Endothelial cell of umbilical vein (primary cell): ENCODE data around the gene PAQR7. TPM values are rescaled to one million over a fixed set of nuclear protein-coding genes. Genes with fewer than 3 reads are reported as not detected.

Experiments used
- BruUV-seq: library from RNA; stranded (reverse); fragments of 400-500 nt; replicated peaks from 2 replicates; lab custom pipeline; 2021; lab: Mats Ljungman, UMichigan
- CTCF ChIA-PET: fragments of 300-600, 350-600 bp; sonication (Branson Sonifier 250); formaldehyde crosslinking; loops from one replicate; lab custom pipeline; 2021; ENCODE audit warnings: antibody characterized with exemption, inconsistent platforms; lab: Charles Lee
- POLR2A ChIA-PET: fragments of 300-600, 350-600 bp; sonication (Branson Sonifier 250); formaldehyde crosslinking; loops from one replicate; lab custom pipeline; 2021; ENCODE audit warnings: antibody characterized with exemption, inconsistent platforms; lab: Charles Lee
- DNase-seq: peaks from one replicate; pipeline ENCODE4 v3.0.0-alpha.2; 2011; ENCODE audit warnings: low read depth, low spot score
- FAIRE-seq: peaks from 2 replicates; lab custom pipeline; 2011; peaks lifted over from hg19 to GRCh38; lab: Jason Lieb, UNC
- H2AFZ ChIP-seq: 2 replicates; pipeline ENCODE4 v1.6.0; 2012; ENCODE audit warnings: low read depth, low read length, control low read depth, inconsistent platforms
- H3K27ac ChIP-seq: 2 replicates; pipeline ENCODE4 v1.5.1; 2011; ENCODE audit warnings: low read depth, mild to moderate bottlenecking, control low read depth, low read length, moderate library complexity; ENCODE audit not compliant: insufficient read depth
- H3K27me3 ChIP-seq, 2 experiments: 2 replicates each; pipeline versions ENCODE4 v1.6.0 to v1.6.1; 2011; ENCODE audit warnings: low read length in 2 of 2, mixed read lengths in 1 of 2; ENCODE audit not compliant: control insufficient read depth in 2 of 2, insufficient read depth in 2 of 2
- H3K36me3 ChIP-seq, 2 experiments: 2 replicates in 1 of 2; 3 replicates in 1 of 2; pipeline ENCODE4 v1.5.1; 2011; ENCODE audit warnings: low read length in 2 of 2, mild to moderate bottlenecking in 1 of 2, moderate library complexity in 1 of 2; ENCODE audit not compliant: control insufficient read depth in 2 of 2, insufficient read depth in 2 of 2; ENCODE audit errors: extremely low read depth in 1 of 2
- H3K4me1 ChIP-seq: 3 replicates; pipeline ENCODE4 v1.5.1; 2011; ENCODE audit warnings: mild to moderate bottlenecking, low read length; ENCODE audit not compliant: control insufficient read depth, insufficient read depth; ENCODE audit errors: extremely low read depth
- H3K4me2 ChIP-seq: 2 replicates; pipeline ENCODE4 v1.6.1; 2011; ENCODE audit warnings: low read length, control low read depth, mixed read lengths; ENCODE audit not compliant: insufficient read depth
- H3K4me3 ChIP-seq, 3 experiments: fragments of 200-600 bp in 1 of 3; sonication (generic), shearing (Covaris generic) in 1 of 3; replicated peaks in 1 of 3; 2 replicates each; pipeline ENCODE4 v1.5.1; 2011 to 2016; ENCODE audit warnings: control low read depth in 3 of 3, low read length in 3 of 3, mild to moderate bottlenecking in 2 of 3, inconsistent platforms in 1 of 3, low read depth in 1 of 3, moderate library complexity in 1 of 3; ENCODE audit not compliant: insufficient read depth in 1 of 3
- H3K79me2 ChIP-seq: 2 replicates; pipeline ENCODE4 v1.6.0; 2012; ENCODE audit warnings: low read length, inconsistent platforms; ENCODE audit not compliant: control insufficient read depth, insufficient read depth
- H3K9ac ChIP-seq: replicated peaks from 2 replicates; pipeline ENCODE3; 2011; ENCODE audit warnings: low read length, control low read depth; ENCODE audit not compliant: insufficient read depth; ENCODE audit errors: extremely low read depth
- H3K9me1 ChIP-seq: replicated peaks from 3 replicates; pipeline ENCODE4 v1.6.0; 2011; ENCODE audit warnings: mild to moderate bottlenecking, low read length; ENCODE audit not compliant: control insufficient read depth, insufficient read depth; ENCODE audit errors: extremely low read depth
- H3K9me3 ChIP-seq: replicated peaks from 2 replicates; pipeline ENCODE4 v1.5.1; 2012; ENCODE audit warnings: low read length, inconsistent platforms; ENCODE audit not compliant: control insufficient read depth, insufficient read depth
- H4K20me1 ChIP-seq: replicated peaks from 2 replicates; pipeline ENCODE3; 2011; ENCODE audit warnings: mild to moderate bottlenecking, low read length; ENCODE audit not compliant: control insufficient read depth, insufficient read depth; ENCODE audit errors: extremely low read depth
- EZH2 ChIP-seq: IDR thresholded peaks from 2 replicates; pipeline ENCODE4 v1.6.1; 2012; ENCODE audit warnings: borderline replicate concordance, low read depth, mild to moderate bottlenecking, moderate library complexity, low read length, inconsistent platforms; ENCODE audit not compliant: severe bottlenecking
- FOS ChIP-seq: IDR thresholded peaks from 2 replicates; pipeline ENCODE4 v1.6.1; 2011; ENCODE audit warnings: mild to moderate bottlenecking, low read length, moderate library complexity, borderline replicate concordance; ENCODE audit not compliant: insufficient read depth
- JUN ChIP-seq: IDR thresholded peaks from 2 replicates; pipeline ENCODE4 v1.6.1; 2011; ENCODE audit warnings: borderline replicate concordance, low read depth; ENCODE audit not compliant: insufficient read length, insufficient read depth
- MYC ChIP-seq: IDR thresholded peaks from one replicate; pipeline ENCODE4 v1.6.1; 2011; ENCODE audit warnings: mild to moderate bottlenecking, low read depth, low read length
- dilution Hi-C: fragments of 300-500 bp; cut with MboI; formaldehyde crosslinking; loops from one replicate; pipeline ENCODE4 v1.15.0; 2019; ENCODE audit warnings: low sequenced_read_pairs; ENCODE audit not compliant: extremely low pct_ligation_motif_present
- intact Hi-C: fragments of 100-400 bp; cut with micrococcal nuclease; formaldehyde crosslinking; loops from one replicate; pipeline ENCODE4 v1.10.0; 2022
- polyA plus RNA-seq, 4 experiments: library from polyadenylated mRNA; depleted of rRNA in 3 of 4; stranded (reverse) in 3 of 4; unstranded in 1 of 4; fragments of >200 nt; gene quantifications; 2 replicates each; pipeline versions ENCODE4 v1.2.1 to v1.2.3, GENCODE V29; 2011 to 2012; ENCODE audit warnings: missing spikeins in 1 of 4
- total RNA-seq: library from RNA; stranded (reverse); gene quantifications from 2 replicates; pipeline ENCODE4 v1.2.3, GENCODE V29; 2021
- TF ChIP-seq, protein P1 (sequence below), 2 donors: IDR thresholded peaks; 1 replicate in 1 of 2; 2 replicates in 1 of 2; pipeline ENCODE4 v1.5.1; 2011; ENCODE audit warnings: low read length in 2 of 2, mild to moderate bottlenecking in 2 of 2, moderate library complexity in 2 of 2, control low read depth in 1 of 2, inconsistent platforms in 1 of 2, low read depth in 1 of 2; ENCODE audit not compliant: insufficient read depth in 1 of 2; ENCODE audit errors: extremely low read depth in 1 of 2
- TF ChIP-seq, protein P2 (sequence below): IDR thresholded peaks from 2 replicates; pipeline ENCODE4 v1.6.1; 2011; ENCODE audit not compliant: insufficient read depth, insufficient read length

Gene PAQR7
- total and polyA plus RNA-seq, 2 donors (not counting 3 experiments of a cell fraction or from before 2014, with no cell fraction given): 8.4 to 10.8 TPM

DNA sequence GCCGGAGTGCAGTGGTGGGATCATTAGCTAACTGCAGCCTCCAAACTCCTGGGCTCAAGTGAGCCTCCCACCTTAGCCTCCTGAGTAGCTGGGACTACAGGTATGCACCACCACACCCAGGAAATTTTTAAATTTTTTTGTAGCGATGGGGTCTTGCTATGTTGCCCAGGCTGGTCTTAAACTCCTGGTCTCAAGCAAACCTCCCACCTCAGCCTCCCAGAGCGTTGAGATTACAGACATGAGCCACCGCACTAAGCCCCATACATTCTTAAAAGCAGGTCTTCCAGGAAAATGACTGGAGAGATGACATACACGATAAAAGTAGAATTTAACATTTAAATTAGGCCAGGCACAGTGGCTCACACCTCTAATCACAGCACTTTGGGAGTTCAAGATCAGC is 42.4 kb downstream of the PAQR7 start:
- no peak for DNase-seq
- FAIRE-seq: no peak
- dilution Hi-C loops: no loop called here
- no peaks in the 10 kb centered on the region for H3K9me3 ChIP-seq
- H3K36me3 ChIP-seq: peaks cover 15 to 19% of the 10 kb centered on the region in 2 experiments
- intact Hi-C loops: no loop called here
- TF ChIP-seq JUN (no peak), FOS (no peak), MYC (no peak), EZH2 (no peak)
- TF ChIP-seq, protein P1, sequence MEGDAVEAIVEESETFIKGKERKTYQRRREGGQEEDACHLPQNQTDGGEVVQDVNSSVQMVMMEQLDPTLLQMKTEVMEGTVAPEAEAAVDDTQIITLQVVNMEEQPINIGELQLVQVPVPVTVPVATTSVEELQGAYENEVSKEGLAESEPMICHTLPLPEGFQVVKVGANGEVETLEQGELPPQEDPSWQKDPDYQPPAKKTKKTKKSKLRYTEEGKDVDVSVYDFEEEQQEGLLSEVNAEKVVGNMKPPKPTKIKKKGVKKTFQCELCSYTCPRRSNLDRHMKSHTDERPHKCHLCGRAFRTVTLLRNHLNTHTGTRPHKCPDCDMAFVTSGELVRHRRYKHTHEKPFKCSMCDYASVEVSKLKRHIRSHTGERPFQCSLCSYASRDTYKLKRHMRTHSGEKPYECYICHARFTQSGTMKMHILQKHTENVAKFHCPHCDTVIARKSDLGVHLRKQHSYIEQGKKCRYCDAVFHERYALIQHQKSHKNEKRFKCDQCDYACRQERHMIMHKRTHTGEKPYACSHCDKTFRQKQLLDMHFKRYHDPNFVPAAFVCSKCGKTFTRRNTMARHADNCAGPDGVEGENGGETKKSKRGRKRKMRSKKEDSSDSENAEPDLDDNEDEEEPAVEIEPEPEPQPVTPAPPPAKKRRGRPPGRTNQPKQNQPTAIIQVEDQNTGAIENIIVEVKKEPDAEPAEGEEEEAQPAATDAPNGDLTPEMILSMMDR (IDR thresholded peaks at IDR 0.05; ENCODE audit: extremely low read depth in 1 of 2, insufficient read depth in 1 of 2, low read depth in 1 of 2, low read length in 2 of 2): no peak
- TF ChIP-seq, protein P2, sequence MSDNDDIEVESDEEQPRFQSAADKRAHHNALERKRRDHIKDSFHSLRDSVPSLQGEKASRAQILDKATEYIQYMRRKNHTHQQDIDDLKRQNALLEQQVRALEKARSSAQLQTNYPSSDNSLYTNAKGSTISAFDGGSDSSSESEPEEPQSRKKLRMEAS: no peak
- peaks cover 5% of the 10 kb centered on the region for H3K4me1 ChIP-seq
- H2AFZ ChIP-seq: no peak overlapping the region
- no TSS peak for BruUV-seq
- no peak overlapping the region for H3K27ac ChIP-seq
- POLR2A ChIA-PET: interaction anchor here (0.6 kb wide), 1 partner anchor 11 kb away, joined by 3 read pairs; no protein-coding TSS in a partner anchor
- no peak overlapping the region for H3K9ac ChIP-seq
- no peaks in the 10 kb centered on the region for H4K20me1 ChIP-seq
- H3K4me3 ChIP-seq: no peak overlapping the region
- CTCF ChIA-PET: interaction anchor here (1.5 kb wide), 1 partner anchor 62 kb away, joined by 3 read pairs; no protein-coding TSS in a partner anchor
- no peaks in the 10 kb centered on the region for H3K9me1 ChIP-seq
- no peak overlapping the region for H3K4me2 ChIP-seq
- H3K79me2 ChIP-seq: no peaks in the 10 kb centered on the region
- no peaks in the 10 kb centered on the region for H3K27me3 ChIP-seq
